Peyer's patch (tissue), 4 donors: ENCODE results near the gene COG8. TPM values are rescaled to one million over a fixed set of nuclear protein-coding genes. Genes with fewer than 3 reads are reported as not detected.
"Not testable (repeated sequence)": the region's sequence is repeated elsewhere in the genome, so short reads cannot be mapped to it uniquely, and the experiment has no call there.

Source experiments
- DNase-seq, 3 donors: peaks; one replicate each; pipeline ENCODE4 v3.0.0-alpha.2; 2017 to 2019
- H3K27ac ChIP-seq, 4 donors: fragments of 200-600 bp; sonication (generic); one replicate each; pipeline ENCODE4 v1.5.1; 2016 to 2019
- H3K27me3 ChIP-seq, 2 donors: fragments of 200-600 bp; sonication (generic); one replicate each; pipeline ENCODE4 v1.5.1; 2019
- H3K36me3 ChIP-seq, 3 donors: fragments of 200-600 bp; sonication (generic); one replicate each; pipeline ENCODE4 v1.5.1; 2016 to 2019
- H3K4me1 ChIP-seq, 4 donors: fragments of 200-600 bp; sonication (generic); one replicate each; pipeline ENCODE4 v1.5.1; 2016 to 2019
- H3K4me3 ChIP-seq, 4 donors: fragments of 200-600 bp; sonication (generic); 1 replicate in 3 of 4; 2 replicates in 1 of 4; pipeline ENCODE4 v1.5.1; 2016 to 2019; ENCODE audit warnings: mild to moderate bottlenecking in 1 of 4
- H3K9me3 ChIP-seq, 4 donors: fragments of 200-600 bp; sonication (generic); one replicate each; pipeline ENCODE4 v1.5.1; 2016 to 2019; ENCODE audit warnings: mild to moderate bottlenecking in 1 of 4
- POLR2A ChIP-seq, 2 donors: fragments of 450-650 bp; IDR thresholded peaks; one replicate each; pipeline ENCODE4 v1.5.1; 2017; ENCODE audit warnings: antibody characterized with exemption in 2 of 2, mild to moderate bottlenecking in 2 of 2, moderate library complexity in 2 of 2
- total RNA-seq, 4 donors: library from RNA; depleted of rRNA; stranded (reverse); fragments of >200 nt; gene quantifications; one replicate each; pipeline ENCODE4 v1.1.0, GENCODE V29; 2016
- TF ChIP-seq, protein P1 (sequence below), 6 experiments: fragments of 450-650 bp in 4 of 6; fragments of 200-600 bp in 2 of 6; sonication (generic) in 1 of 6; IDR thresholded peaks; one replicate each; pipeline ENCODE4 v1.5.1; 2017 to 2019; ENCODE audit warnings: antibody characterized with exemption in 6 of 6, mild to moderate bottlenecking in 3 of 6, moderate library complexity in 1 of 6

The COG8 gene
- total RNA-seq, 4 donors from 2014 or later, result 57.3 to 79.5 (median 77.0) TPM

DNA sequence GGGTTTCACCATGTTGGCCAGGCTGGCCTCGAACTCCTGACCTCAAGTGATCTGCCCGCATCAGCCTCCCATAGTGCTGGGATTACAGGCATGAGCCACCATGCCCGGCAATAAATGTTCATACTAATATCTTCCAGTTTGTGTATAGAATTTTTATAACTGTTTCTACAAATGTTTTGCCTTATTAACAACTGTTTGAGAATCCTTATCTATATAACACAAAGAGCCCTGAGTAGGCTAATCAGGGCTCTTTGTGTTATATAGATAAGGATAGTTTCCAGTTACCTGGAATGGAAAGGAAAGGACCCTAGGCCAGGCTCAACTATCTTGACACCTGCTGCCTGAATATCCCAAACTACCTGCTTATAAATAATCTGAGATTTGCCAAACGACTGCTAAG is 29.5 kb upstream of the COG8 start:
- peaks cover 0 to 12% (median 4%) of the 10 kb centered on the region in 4 donors for H3K4me1 ChIP-seq
- no peak for DNase-seq
- H3K27me3 ChIP-seq, result no peaks in the 10 kb centered on the region
- H3K4me3 ChIP-seq, result no peak overlapping the region
- no peaks in the 10 kb centered on the region for H3K9me3 ChIP-seq
- H3K36me3 ChIP-seq, result peaks cover 0 to 87% (median 4%) of the 10 kb centered on the region in 3 donors
- no peak overlapping the region for H3K27ac ChIP-seq
- TF ChIP-seq, protein P1, sequence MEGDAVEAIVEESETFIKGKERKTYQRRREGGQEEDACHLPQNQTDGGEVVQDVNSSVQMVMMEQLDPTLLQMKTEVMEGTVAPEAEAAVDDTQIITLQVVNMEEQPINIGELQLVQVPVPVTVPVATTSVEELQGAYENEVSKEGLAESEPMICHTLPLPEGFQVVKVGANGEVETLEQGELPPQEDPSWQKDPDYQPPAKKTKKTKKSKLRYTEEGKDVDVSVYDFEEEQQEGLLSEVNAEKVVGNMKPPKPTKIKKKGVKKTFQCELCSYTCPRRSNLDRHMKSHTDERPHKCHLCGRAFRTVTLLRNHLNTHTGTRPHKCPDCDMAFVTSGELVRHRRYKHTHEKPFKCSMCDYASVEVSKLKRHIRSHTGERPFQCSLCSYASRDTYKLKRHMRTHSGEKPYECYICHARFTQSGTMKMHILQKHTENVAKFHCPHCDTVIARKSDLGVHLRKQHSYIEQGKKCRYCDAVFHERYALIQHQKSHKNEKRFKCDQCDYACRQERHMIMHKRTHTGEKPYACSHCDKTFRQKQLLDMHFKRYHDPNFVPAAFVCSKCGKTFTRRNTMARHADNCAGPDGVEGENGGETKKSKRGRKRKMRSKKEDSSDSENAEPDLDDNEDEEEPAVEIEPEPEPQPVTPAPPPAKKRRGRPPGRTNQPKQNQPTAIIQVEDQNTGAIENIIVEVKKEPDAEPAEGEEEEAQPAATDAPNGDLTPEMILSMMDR (IDR thresholded peaks at IDR 0.05), result no peak
- TF ChIP-seq POLR2A (IDR thresholded peaks at IDR 0.05), result no peak

DNA sequence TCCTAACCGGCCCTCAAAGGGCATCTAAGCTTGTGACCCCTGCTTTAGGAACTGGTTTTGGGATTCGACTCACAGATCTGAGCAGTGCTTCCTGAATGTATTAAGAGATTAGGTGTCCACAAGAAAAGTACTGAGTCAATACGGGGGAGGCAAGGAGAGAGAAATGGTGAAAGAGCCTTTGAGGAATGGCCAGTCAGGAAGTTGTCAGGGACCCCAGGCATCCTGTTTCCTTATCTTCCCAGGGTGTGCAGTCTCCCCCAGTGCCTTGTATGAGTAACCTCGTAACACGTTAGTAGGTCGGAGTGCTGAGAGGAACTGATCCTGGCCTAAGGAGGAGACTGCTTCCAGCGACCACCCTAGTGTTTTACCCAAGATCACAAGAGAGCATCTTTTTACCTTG is 28.6 kb upstream of the COG8 start:
- peak in 1 of 3 donors; percentile 18 for DNase-seq
- Histone ChIP-seq H3K4me1 (peaks cover 0 to 8% (median 2%) of the 10 kb centered on the region in 4 donors), H3K9me3 (no peaks in the 10 kb centered on the region), H3K36me3 (peaks cover 0 to 94% (median 4%) of the 10 kb centered on the region in 3 donors), H3K27me3 (no peaks in the 10 kb centered on the region), H3K4me3 (no peak overlapping the region), H3K27ac (no peak overlapping the region)
- no peak for TF ChIP-seq POLR2A (IDR thresholded peaks at IDR 0.05)
- TF ChIP-seq, protein P1 (IDR thresholded peaks at IDR 0.05), result no peak

GRCh38 chr16:69366431-69366830 is 27.1 kb upstream of the COG8 start:
- TF ChIP-seq, protein P1 (IDR thresholded peaks at IDR 0.05), result no peak
- H3K4me3 ChIP-seq, result no peak overlapping the region
- H3K9me3 ChIP-seq, result no peaks in the 10 kb centered on the region
- no peaks in the 10 kb centered on the region for H3K27me3 ChIP-seq
- H3K36me3 ChIP-seq, result peaks cover 0 to 85% (median 4%) of the 10 kb centered on the region in 3 donors
- no peak overlapping the region for H3K27ac ChIP-seq
- H3K4me1 ChIP-seq, result no peaks in the 10 kb centered on the region
- no peak for DNase-seq

- no peak overlapping the region for H3K4me3 ChIP-seq
- H3K36me3 ChIP-seq, result peaks cover 0 to 84% (median 4%) of the 10 kb centered on the region in 3 donors
- no peaks in the 10 kb centered on the region for H3K27me3 ChIP-seq
- no peaks in the 10 kb centered on the region for H3K4me1 ChIP-seq
- TF ChIP-seq, protein P1 (IDR thresholded peaks at IDR 0.05), result no peak
- no peak for TF ChIP-seq POLR2A (IDR thresholded peaks at IDR 0.05)
- H3K9me3 ChIP-seq, result no peaks in the 10 kb centered on the region
- no peak overlapping the region for H3K27ac ChIP-seq
- DNase-seq, result no peak
Observed at GRCh38 chr16:69365901-69366300, 26.5 kb upstream of the COG8 start.

DNA sequence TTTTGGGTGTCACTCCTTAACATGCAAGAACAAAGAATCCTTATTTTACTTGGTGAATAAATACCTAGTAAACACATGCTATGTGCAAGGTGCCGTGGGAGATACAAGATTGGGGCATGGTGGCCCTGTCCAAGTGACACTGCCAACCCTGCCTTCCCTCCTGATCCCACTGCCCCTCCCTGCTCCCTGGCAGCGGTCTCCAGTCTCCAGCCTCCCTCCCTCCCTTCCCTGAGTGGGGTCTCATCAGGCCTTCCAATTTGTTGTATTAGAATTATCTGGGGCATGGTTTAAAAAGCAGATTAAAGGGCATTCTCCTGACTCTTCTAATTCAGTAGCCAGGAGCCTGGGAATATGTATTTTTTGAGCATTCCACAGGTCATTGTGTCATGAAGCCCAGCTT is 24.7 kb upstream of the COG8 start:
- TF ChIP-seq, protein P1 (IDR thresholded peaks at IDR 0.05), result no peak
- TF ChIP-seq POLR2A (IDR thresholded peaks at IDR 0.05), result no peak
- Histone ChIP-seq H3K4me1 (no peaks in the 10 kb centered on the region), H3K36me3 (peaks cover 0 to 76% (median 0%) of the 10 kb centered on the region in 3 donors), H3K9me3 (no peaks in the 10 kb centered on the region), H3K27ac (no peak overlapping the region), H3K4me3 (no peak overlapping the region), H3K27me3 (no peaks in the 10 kb centered on the region)
- DNase-seq, result no peak

DNA sequence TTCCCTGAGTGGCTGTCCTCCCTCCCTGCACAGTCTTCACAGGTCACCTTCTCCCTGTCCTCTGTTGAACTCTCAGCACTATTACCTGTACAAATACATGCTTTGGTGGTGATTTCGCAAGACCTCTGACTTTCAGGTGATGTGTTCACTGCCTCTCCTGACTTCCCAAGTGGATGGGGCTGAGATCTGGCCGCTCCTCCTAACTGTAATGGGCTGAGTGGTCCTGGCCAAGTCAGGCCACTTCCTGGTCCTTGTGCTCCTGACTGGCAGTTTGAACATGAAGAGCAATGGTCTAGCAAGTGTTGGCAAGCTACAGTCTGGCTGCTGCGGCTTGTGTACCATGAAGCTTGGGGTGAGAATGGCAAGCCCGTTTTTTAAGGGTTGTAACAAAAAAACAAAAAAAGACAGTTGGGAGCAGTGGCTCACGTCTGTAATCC is 23.9 kb upstream of the COG8 start:
- H3K4me1 ChIP-seq, result no peaks in the 10 kb centered on the region
- H3K27me3 ChIP-seq, result no peaks in the 10 kb centered on the region
- H3K36me3 ChIP-seq, result peaks cover 0 to 68% (median 0%) of the 10 kb centered on the region in 3 donors
- no peak overlapping the region for H3K4me3 ChIP-seq
- no peak for TF ChIP-seq POLR2A (IDR thresholded peaks at IDR 0.05)
- TF ChIP-seq, protein P1 (IDR thresholded peaks at IDR 0.05), result no peak
- H3K27ac ChIP-seq, result no peak overlapping the region
- no peak for DNase-seq
- no peaks in the 10 kb centered on the region for H3K9me3 ChIP-seq

GRCh38 chr16:69360070-69360469 is 20.7 kb upstream of the COG8 start:
- H3K27me3 ChIP-seq, DNase-seq, H3K27ac ChIP-seq, H3K9me3 ChIP-seq, H3K4me3 ChIP-seq, H3K4me1 ChIP-seq: not testable (repeated sequence)
- H3K36me3 ChIP-seq, result peaks cover 0 to 56% (median 0%) of the 10 kb centered on the region in 3 donors
